HG02981 (cell line): ENCODE measurements around the gene GLI3.

Experiments
- ATAC-seq: cut with Tn5 transposase; IDR thresholded peaks from one replicate; pipeline ENCODE4 v1.9.1; 2021; ENCODE audit warnings: mild to moderate bottlenecking, moderate library complexity; ENCODE audit not compliant: unreplicated experiment

Gene GLI3

GRCh38 chr7:41975849-41976248 is 261.2 kb downstream of the GLI3 start:
- ATAC-seq, result no peak

DNA sequence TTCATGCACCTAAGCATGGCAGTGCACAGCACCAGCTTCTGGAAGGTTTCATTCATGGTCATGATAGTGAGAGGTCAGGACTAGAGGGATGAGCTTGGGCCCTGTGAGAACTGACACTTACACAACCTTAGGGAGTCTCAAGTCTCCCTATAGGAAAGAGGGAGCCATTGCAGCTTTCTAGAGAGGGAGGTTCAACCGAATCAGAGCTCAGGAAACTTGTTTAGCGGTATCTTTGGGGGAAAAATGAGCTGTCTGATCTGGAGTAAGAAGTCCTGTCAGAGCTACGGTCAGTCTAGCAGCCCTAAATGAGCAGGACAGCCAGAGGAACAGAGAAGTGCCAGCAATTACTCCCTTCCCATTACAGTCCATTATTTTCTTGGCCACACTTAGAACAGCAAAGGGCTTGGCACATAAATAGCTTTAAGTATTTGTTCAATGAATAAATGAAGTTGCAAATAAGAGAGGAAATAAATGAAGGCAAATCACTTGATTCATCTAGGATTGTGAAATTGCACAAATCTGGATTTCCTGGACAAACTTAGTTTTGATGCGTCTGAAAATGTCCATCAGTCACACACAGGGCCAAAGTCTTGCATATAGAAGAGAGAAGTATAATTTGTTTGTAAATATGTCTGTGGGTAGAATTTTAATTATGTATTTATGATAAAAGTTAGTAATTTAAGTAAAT is 262.0 kb downstream of the GLI3 start:
- ATAC-seq, result no peak

- ATAC-seq, result no peak
These were observed 263.7 kb downstream of the GLI3 start for GRCh38 chr7:41973202-41973730.

DNA sequence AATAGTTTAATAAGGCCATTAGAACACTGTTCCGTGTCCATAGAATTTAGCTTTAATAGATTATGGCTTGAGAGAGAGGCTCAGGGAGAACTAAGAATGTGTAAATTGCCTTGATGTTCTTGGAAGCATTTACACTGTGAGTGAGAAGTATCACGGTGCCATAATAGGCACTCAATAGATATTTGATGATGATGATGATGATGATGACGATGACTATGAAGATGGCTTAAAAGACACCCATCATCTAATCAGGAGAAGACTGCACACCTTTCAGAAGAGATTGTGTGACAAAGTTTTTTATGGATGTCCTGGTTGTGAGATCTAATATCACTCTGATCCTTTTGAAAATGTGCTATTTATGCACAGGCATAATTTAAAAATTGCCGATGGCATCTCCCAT is 264.2 kb downstream of the GLI3 start:
- ATAC-seq, result no peak

- ATAC-seq, result no peak
These were observed 264.7 kb downstream of the GLI3 start for GRCh38 chr7:41972270-41972669.

- ATAC-seq, result no peak
These were observed 265.3 kb downstream of the GLI3 start for GRCh38 chr7:41971640-41972187.

DNA sequence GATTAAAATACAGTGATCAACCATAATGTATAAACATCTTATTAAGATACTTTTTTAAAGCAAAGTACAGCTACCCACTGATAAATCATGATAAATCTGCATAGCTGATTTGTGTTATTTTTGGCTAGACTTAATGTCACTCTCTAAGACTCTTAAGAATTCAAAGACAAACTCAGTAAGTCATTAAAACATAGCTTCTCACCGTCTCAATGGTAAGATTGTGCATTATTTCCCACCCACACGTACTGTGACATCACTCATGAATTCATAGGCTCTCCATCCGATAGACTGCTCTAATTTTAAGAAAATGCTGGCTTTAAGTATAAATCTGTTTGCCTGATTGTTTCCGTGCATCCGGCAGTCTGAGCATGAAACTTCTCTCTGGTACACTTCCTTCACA is 266.1 kb downstream of the GLI3 start:
- no peak for ATAC-seq

DNA sequence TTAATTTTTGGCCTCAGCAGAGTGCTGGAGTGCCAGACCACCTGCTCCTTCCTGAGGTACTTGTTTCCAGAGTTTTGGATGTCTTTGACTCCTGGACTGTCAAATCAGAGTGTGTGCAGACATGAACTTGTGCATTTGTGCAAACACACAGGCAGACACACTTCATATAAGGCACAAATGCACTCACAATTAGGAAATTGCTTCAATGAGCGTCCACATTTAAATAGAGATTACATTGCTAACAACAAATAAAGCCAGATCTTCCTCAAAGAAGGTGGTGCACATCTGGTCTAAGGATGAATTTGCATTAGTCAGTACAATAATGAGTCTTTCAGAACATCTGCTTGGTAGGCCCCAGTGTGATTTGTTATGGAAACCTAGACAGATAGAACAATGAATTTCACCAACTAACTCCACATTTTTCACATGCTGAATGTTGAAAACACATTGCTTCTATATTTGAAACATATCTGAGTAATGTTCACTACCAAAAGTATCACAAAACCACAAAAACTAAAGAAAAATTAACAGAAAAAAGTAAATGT is 267.4 kb downstream of the GLI3 start:
- ATAC-seq, result no peak

DNA sequence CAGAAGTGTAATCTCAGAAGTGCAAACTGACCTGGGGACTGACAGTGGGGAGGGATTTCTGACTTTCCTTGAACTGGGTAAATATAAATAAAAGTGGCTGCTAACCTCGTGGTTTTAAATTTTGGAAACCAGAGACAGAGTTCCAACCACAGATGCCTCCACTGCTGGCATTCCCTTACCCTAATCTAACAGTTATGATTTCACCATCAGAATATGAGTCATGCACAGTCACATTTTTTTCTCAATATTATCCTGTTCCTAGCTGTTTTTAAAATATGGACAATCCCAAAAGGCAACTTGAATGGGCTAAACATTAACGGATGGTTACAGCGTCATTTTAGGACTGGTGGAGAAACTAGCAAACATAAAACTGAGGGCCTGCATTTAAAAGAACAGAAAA is 269.9 kb downstream of the GLI3 start:
- ATAC-seq, result no peak

GRCh38 chr7:41965951-41966505 is 271.0 kb downstream of the GLI3 start:
- no peak for ATAC-seq

GRCh38 chr7:41964849-41965745 is 271.9 kb downstream of the GLI3 start:
- ATAC-seq, result no peak

DNA sequence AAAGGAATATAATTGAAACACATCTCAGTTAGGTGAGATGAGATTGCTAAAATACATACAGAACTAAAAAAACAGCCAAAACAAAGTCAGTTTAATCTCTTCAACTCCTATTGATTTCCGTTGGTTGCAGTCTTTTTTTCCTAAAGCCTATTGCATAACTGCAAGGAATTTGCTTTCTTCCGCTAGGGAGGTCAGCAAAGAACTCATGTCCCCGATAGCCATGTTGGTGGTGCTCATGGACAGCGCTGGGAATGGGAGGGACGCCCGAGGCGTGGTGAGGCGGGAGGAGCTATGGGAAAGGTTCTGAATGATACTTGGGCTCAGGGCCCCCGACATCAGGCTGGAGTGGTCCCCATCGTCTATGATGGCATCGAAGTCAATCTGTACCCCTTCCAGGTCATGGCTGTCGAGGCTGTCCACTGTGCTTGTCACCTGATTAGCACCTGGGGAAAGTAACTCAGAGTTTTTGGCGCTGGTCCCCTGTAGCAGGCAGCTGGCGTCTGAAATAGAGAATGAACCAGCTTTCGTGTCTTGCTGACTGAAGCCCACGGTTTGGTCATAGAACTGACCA is 272.7 kb downstream of the GLI3 start:
- ATAC-seq, result no peak

DNA sequence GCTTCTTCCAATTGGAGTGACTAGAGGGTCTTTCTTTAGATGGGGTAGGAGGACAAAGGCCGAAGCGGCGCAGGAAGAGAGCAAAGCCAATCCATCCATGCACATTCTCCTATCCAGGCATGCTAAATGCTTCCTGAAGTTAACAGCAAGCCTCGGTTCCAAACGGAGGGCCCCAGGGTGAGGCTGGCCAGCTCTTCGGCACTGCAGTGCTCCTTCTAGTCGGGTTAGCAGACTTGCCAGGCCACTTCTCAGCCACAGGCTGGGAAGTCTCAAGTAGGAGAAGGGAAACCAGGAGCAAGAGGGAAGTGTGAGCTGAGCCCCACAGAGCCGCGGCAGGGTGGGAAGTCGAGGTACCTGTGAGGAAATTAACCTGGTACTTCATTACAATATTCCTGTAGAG is 280.3 kb downstream of the GLI3 start:
- no peak for ATAC-seq

GRCh38 chr7:41955893-41956675 is 280.9 kb downstream of the GLI3 start:
- no peak for ATAC-seq

GRCh38 chr7:41955451-41955850 is 281.6 kb downstream of the GLI3 start:
- ATAC-seq, result no peak

DNA sequence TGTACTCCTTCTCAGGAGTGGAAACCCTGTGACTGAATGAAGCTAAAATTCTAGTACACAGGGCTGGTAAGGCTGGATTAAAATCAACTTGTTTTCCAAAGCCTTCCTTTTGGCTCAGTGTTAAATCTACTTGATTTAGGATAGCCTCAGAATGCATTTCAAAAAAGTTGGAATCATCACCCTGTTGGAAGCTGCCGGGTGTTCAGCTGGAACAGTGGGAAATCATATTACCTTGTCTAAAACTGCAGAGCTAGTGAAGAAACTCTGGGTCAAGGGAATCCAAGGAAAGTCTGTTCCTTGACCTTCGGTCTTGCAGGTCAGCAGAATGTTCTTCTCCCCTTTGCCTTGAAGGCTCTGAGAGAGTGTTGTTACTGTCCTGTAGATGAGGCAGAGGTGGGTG is 282.0 kb downstream of the GLI3 start:
- ATAC-seq, result no peak

DNA sequence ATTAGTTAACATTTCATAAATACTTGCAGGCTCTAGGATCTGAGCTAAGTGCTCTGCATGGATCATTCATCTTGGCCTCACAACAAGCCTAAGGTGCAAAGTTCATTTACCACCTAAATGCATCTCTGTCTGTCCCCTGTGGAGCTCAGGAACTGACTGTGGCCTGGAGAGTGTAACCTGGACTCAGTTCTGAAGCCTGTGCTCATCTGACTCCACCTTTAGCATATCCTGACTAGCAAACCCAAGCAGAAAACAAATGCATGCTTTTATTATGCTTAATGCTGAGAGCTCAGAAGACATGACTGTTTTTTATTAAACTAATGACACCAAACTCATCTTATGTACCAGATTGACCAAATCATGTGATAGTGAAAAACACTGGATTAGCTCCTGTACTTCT is 288.5 kb downstream of the GLI3 start:
- no peak for ATAC-seq

GRCh38 chr7:41943094-41943577 is 293.9 kb downstream of the GLI3 start:
- ATAC-seq, result peak; percentile 94

DNA sequence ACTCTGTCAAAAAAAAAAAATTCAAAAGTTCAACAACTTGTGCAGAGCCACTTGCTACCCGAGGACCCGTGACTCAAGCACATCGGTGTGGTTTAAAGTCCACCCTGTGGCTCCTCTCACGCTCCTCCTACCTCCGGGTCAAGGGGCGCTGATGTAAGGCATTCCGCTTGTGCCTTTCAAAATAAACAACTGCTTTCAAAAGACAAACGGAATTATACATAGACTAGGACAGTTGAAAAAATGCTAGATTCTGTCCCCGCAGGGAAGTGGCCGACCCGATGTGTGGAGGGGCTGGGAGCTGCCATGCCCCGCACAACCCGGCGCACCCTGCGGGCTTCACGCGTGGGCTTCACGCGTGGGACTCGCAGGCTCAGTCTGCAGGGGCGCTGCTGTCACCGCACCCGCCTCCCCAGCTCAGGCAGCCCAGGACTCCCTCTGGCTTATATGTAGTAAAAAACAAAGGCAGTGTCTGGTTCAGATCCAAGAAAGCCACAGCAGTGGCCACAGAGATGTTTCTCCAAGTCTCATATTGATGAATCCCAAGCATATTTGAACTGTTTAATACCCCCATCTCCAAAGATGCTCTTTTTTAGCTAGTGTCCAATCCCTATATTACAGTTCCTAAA is 294.4 kb downstream of the GLI3 start:
- no peak for ATAC-seq
